Limb (tissue), 2 donors: Measurements from ENCODE around the gene SMIM43.
"Not testable (repeated sequence)": the region's sequence is repeated elsewhere in the genome, so short reads cannot be mapped to it uniquely, and the experiment has no call there.

Source experiments
- DNase-seq, 2 donors: peaks; one replicate each; pipeline ENCODE4 v3.0.0-alpha.2; 2016; ENCODE audit errors: extremely low spot score in 2 of 2

Gene SMIM43

DNA sequence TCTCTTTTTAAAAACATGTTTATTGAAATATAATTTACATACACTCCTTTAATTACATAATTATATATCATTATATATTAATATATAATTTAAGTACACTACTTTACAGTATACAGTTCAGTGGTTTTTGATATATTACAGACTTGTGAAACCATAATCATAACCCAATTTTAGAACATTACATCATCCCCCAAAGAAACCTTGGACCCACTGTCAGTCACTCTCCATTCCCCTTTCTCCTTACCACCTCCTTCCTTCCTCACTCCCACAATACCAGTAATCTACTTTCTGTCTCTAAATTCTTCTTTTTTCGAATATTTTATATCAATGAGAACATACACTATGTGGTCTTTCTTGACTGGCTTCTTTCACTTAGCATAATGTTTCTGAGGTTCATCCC is 18.2 kb upstream of the SMIM43 start:
- no peak for DNase-seq

DNA sequence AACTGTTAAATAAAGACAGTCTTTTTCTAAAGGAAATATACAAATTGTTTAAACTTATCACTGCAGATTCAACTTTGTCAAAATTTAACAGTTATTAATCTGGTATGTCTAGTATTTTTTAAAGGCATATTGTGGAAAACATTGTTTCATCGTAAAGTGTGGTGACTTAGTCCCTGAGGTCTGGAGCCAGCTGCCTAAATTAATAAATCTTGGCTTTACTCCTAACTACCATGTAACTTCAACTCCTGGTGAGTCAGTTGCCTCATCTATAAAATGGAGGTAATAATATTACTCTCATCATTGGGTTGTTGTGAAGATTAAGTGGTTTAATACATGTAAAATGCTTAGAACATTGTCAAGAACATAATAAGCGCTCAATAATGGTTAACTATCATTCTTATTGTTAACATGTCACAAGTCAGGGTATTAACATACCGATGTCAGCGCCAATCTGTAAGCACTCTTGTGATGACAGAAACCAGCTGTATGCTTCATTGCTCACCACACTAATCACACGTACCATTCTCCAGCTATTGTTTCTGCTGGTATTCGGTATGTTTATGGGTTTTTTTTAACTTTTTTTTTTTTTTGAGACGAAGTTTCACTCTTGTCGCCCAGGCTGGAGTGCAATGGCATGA is 14.1 kb upstream of the SMIM43 start:
- peak in 1 of 2 donors; percentile 29 for DNase-seq

DNA sequence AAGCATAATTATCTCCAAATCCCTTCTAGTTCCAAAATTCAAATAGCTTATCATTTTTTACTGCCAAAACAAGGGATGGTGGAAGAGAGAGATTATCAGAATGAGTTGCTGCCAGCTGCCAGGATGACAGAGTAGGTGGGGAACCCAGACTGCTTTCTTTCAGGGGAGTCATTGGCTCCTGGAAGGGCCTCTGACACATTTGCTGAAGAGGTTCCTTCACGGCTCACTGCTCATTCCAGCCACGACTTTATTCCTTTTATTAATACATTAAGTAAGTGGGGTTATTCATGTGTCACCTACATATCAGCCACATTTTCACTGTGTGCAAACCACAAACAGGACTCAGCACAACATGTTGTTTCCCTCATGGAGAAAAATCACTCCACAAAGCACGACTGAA is 12.7 kb upstream of the SMIM43 start:
- no peak for DNase-seq

DNA sequence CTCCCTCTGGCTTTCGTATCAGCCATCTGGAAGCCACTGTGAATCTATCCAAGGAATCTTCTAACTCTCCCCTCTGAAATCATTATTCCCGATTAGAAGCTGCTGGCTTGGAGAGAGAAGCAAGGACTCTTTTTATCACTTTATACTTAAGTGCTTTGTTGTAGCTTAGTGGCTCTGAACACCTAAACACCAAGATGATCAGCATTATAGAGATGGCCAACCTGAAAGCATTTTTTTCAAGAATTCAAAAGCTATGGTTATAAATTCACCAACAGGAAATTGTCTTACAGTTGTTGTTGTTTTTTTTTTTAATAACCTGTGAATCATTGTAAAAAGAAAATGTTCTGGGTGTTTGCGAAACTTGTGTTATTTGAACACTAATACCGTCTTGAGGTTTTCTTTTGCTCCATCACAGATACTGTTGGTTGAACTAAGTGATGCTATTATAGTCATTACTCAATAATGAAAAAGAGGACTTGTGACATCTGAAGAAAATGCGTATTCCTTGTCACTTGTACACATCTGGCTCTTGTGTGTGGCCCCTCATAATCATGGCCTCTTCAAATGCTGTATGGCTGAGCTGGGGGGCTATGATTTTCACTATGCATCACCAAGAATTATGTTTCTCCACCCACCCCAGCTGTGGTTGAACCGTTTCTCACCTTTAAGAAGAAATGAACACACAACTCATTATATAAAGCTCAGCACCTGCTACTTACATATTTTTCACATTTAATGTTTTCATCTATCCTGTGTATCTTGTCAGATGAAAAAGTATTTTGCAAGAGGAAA is 11.8 kb upstream of the SMIM43 start:
- no peak for DNase-seq

DNA sequence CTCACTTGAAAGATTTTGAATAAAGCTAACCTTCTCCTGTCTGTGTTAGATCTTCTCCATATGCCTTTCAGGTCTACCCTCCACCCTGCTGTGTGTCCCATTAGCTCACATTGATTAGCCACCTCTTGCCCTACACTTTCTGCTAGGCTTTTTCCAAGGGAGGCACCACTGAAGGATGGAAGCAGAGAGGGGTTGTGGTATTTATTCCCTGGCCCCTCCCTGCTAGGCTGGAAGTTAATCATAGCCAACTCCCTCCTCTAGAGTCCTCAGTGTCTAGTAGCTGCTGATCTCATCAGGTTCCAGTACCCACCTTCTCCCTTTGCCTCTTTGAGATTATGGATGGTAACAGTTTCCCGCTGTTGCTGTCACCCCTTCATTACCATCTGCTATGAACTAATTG is 8.9 kb upstream of the SMIM43 start:
- DNase-seq, result no peak

DNA sequence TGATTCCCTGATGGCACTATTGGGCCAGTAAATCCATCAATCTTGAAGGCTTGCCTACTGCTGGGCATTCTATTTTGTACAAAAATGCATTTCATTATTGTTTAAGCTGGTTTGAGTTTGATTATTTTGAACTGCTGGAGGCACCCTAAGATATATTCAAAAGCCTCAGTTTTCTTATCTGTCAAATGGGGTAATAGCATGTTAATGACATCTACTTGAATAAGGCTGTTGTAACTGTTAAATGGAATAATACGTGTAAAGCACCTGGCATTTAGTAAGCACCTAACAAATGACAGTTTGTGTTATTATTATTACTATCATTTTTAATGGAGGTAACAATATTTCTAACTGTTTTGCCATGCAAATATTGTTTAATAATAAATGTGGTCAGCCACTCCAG is 6.9 kb upstream of the SMIM43 start:
- DNase-seq, result no peak

DNA sequence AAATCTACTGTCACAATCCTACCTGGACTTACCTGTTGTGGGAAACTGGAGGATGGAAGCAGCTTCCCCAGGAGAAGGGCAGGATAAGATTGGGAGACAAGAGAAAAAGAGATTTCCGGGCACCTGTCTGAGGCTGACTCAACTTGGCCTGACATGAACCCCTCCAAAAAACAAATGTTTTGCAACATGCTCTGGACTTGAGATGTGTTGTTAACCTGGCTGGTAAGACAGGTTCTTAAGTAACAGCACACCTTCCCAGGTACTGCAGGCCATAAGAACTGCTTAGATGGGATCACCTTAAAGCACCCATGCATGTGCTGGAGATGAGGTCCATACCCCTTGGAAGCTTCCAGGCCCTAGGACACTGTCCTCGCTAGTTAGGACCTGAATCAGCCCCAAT is 4.4 kb upstream of the SMIM43 start:
- no peak for DNase-seq

DNA sequence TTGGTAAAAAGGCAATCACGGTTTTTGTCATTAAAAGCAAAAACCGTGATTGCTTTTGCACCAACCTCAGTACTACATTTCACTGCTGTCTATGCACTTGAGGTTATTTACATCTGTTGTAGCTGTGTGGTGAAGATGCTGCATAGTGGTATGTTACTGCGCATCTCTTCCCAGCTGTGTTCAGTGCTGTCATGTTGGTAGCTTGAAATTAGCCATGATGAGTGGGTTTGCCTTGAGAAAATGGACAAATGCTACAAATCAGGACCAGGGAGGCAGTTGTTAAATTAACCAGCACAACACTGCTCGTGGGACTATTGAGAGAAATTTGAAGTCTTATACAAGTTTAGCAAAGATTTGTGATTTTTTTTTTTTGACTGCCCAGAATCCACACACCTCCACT is 2.2 kb upstream of the SMIM43 start:
- no peak for DNase-seq

DNA sequence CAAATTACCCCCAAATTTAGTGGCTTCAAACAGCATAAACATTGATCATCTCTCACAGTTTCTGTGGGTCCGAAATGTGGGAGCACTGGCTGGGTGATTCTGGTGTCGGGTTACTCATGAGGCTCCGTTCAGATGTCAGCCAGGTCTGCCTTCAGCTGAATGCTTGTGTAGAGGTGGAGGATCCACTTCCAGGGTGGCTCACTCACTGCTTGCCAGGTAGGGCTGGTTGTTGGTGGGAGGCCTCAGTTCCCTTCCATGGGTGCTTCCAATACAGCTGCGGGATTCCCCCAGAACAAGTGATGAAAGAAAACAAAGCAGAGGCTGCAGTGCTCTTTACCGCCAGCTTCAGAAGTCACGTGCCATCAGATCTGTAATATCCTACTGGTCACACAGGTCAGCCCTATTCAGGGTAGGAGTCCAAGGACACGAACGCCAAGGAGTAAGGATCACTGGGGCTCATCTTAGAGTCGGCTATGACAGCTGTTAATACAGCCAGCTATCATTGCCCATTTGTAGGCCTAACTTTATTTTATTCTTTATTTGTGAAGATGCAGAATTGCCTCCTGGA is 1.1 kb upstream of the SMIM43 start:
- no peak for DNase-seq

DNA sequence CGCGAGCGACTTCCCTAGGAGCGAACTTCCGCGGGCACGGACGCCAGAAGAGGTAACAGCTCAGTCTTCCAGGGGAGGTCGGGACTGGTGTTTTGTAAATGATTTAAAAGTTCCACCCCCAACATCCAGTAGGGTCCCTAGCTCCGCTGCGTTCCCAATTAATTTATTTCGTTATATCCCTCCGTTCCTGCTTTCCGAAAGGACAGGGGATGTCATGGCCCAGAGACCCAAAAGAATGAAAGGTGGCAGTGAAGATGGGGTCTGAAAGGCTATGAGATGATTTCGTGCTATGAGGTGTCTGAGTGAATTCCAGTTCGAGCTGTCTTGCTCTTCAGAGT is 373 bp upstream of the SMIM43 start:
- no peak for DNase-seq

DNA sequence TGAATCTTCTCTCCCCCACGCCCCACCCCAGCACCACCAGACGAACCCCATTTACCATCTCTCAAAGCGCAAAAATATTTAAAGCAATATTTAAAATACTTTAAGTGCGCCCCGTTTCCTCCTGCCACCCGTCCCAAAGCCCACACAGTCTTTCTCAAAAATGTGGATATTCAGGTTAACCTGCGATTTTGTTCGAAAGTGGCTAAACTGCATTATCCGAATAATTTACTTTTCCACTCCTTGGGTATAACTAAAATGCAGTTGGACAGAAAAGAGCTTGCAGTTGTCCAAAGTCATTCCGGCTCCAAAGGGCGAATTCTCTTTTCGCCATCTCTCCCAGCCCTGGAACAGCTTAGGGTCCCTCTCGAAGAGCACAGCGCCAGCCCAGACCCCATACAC is 662 bp downstream of the SMIM43 start:
- no peak for DNase-seq

DNA sequence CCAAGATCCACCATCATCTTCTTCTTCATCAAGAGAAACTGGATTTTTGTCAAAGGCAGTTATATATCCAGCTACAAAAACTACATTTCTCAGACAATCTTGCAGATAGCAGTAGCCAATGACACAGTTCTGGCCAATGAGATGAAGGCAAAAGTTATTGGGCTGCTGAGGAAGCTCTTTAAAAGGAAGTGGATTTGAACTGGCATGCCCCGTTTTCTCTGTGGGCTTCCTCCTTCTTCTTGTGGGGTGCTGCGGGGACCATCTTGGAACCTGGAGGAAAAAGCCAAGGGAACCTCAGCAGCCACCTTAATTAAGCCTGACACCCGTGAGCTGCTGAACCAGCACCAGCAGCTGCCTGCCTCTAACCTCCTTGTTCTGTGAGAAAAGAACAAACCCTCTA is 4.8 kb downstream of the SMIM43 start:
- DNase-seq, result no peak

DNA sequence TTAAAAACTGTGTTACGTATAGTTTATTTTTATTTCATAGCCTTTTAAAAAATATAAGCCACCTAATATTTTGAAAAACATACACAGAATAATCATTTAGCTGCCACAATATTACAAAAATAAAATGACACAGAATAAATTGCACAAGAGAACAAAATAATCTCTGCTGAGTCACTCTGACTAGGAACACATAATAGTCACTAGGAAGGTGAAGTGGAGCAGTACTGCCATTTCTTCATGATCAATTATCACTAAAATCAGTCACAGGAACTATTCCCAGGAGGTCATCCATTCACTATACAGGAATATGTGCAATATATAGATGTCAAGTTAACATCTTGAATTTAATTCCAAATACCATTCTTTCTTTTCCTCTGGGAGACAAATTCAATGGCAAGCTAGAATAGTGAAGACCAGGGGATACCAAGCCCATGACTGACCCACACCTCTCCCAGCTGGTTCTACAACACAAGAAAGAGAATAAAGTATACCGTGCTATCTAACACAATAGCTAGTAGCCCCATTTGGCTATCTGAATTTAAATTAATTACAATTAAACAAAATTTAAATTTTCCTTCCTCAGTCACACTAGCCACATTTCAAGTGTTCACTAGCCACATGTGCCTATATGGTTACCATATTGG is 5.9 kb downstream of the SMIM43 start:
- no peak for DNase-seq

DNA sequence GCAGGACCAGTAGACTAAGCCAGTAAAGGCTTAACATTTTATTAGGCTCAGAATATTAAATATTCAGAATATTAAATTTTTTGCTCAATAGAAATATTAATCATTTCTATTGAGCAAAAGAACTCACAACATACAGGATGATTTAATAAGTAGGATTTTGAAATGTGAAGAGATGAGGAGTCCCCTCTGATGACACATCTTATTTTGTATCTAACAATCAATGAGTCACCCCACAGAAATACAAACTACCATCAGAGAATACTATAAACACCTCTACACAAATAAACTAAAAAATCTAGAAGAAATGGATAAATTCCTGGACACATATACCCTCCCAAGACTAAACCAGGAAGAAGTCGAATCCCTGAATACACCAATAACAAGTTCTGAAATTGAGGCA is 12.8 kb downstream of the SMIM43 start:
- DNase-seq, result not testable (repeated sequence)

DNA sequence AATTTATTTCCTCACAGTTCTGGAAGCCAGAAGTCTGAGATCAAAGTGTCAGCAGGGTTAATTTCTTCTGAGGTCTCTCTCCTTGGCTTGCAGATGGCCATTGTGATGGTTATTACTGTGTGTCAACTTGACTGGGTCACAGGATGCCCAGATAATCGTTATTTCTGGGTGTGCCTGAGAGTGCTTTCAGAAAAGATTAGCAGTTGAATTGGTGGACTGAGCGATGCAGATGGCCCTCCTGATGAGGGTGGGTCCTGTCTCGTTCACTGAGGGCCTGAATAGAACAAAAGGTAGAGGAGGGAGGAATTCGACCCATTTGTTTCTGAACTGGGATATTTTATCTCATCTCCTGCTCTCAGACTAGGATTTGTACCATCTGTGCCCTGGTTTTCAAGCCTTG is 15.7 kb downstream of the SMIM43 start:
- no peak for DNase-seq

DNA sequence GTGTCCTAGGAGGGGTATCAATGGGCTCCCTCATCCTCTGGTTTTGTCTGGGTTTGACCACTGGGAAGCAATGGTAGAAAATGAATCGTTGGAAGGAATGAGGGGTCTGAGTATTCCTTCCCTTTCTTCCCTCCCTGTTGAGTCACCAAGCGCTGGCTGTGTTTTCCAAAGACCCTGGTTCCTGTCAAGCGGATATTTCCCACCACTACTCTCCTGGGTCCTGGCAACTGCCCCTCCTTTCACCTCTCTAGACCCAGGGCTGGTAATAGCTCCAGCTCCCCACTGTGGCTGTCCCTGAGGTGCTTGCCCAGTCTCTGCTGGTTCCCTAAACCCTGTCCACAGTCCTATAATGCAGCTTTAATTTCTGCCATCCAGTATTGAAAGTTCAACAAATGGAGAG is 22.2 kb downstream of the SMIM43 start:
- DNase-seq, result no peak

DNA sequence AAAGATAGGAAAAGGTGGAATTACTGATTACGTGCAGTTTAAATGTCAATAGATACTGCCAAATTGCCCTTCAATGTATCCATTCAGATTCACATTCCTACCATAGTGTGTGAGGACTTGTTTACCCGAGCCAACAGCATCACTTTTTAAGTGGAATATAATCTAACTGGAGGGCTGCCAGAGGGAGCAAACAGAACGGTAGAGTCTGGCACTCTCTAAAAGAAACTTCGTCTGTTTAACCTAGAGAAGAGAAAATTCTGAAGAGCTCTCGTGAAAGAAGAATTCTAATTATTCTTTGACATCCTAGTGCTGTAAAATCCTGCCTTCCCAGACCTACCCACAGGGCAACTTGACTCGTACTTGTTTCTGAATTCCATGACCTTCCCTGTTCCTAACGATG is 23.2 kb downstream of the SMIM43 start:
- no peak for DNase-seq

DNA sequence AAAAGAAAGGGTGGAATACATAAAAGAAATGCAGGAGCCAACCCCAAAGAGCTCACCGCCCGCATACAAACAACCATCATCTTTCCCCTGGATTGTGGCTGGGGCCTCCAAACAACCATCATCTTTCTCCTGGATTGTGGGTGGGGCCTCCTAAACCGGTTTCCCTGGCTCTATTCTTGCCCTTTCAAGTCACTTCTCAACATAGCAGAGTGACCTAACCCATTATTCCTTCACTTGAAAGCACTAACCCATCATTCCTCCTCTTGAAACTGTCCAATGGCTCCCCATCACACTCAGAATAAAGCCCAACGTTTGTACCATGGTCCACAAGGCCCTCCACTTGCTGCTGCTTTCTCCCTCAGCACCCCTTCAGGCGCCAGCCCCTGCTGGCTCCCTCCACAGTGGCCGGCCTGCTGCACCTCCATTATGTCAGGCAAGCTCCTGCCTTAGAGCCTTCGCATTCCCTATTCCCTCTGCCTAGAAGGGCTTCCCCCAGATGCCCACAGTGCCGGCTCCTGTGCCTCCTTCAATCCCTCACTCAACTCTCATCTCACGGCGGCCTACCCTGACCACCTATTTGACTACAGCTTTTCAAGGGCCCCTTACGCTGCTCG is 24.1 kb downstream of the SMIM43 start:
- DNase-seq, result no peak

DNA sequence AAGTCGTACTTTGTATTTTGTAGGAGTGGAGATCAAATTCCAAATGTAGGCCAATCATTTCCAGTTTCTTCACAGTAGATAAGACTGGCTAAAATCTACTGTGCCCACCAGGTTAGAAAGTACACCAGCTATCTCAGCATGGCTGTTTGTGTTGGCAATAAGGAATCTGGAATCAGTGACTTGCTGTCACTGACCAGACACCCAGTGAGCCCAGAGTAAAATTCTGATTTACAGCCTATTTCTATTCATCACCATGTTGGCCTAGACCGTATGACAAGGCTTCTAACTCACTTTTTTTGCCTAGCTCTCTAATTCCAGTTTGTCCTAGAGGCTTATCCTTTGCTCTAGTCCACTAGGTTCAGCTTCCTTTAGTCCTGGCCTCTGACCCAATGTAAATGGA is 25.4 kb downstream of the SMIM43 start:
- no peak for DNase-seq

DNA sequence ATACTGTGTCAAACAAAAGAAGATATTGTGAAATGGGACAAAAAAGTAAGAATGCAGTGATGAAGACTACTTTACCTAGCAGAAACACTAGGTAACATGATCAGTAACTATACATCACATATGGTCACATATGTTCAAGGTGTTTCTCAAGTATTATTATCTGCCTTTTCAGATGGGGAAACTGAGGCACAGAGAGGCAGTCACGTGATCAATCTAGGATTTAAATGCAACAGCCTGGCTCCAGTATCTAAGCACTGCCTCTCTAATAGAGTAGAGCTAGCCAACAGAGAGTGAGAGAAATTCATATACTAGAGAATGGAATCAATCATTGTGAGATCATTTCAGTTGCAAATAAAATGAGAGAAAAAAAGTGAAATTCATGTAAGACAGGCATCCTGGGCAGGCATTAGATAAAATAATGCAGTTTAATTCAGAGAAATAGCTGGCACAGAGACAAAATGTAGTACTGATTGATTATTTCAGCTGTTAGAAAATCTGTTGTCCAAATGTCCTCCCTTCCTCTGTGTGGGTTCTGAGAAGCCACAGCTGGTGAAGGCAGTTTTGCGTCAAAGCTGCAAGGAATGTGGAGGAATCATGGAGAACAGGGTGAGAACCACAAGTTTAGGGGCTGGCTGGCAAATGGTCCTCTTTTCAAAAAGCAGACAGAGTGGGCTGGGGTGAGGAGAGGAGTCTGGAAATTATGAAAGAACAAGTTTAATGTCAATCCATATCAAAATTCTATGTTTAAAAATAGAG is 26.0 kb downstream of the SMIM43 start:
- DNase-seq, result peak in 1 of 2 donors; percentile 51

DNA sequence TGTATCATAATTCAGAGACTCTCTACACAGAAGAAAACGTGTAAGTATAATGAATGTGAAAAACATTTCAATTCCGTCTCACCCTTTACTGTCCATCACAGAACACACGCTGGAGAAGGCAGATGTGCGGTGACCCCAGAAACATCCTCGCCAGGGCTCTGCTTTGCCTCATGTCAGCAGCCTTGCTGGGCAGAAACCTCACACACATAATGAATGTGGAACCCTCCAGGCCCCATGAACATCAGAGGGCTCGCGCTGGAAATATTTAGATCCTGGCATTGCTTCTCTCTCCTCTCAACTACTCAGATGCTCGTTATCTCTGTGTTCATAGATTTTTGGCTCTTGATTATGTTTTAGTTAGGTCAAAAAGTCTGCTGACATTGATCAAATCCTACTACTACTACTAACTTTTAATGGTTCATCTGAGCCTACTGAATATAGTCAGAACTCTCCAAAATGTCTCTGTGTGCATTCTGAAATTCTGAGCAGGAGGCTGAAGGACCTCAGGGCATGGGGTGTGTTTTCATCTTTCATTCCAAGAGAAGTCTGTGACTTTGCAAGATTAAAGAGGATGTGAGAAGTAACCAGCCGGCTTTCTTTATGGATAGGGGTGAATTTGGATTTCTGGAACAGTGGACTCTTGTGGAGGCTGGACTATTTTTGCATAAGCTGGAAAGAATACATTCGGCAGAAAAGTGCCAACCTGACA is 27.0 kb downstream of the SMIM43 start:
- no peak for DNase-seq
